HG03066 (cell line): ENCODE measurements around the gene ASGR2.
"Not testable (repeated sequence)": the region's sequence is repeated elsewhere in the genome, so short reads cannot be mapped to it uniquely, and the experiment has no call there.

Source experiments
- ATAC-seq: cut with Tn5 transposase; IDR thresholded peaks from one replicate; pipeline ENCODE4 v1.9.1; 2021; ENCODE audit warnings: low read depth; ENCODE audit not compliant: unreplicated experiment

The ASGR2 gene

DNA sequence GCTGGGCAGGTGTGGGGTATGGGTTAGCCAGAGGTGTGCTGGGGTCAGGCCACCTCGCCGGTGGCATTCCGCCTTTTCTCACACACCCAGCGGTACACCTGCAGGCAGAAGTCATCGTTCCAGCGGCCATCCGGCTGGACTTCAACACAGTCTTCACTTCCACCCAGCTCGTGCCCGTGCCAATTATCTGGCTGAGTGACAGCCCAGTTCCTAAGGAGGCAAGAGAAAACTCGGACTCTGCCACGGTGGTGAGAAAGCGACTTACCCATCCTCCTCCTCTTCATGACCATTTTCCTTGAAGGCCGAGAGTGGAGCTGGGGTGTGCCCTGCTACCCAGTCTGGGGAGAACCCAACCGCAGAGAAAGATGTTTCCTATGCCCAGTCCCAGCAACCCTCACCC, 13.1 kb downstream of the ASGR2 start:
- ATAC-seq = no peak

DNA sequence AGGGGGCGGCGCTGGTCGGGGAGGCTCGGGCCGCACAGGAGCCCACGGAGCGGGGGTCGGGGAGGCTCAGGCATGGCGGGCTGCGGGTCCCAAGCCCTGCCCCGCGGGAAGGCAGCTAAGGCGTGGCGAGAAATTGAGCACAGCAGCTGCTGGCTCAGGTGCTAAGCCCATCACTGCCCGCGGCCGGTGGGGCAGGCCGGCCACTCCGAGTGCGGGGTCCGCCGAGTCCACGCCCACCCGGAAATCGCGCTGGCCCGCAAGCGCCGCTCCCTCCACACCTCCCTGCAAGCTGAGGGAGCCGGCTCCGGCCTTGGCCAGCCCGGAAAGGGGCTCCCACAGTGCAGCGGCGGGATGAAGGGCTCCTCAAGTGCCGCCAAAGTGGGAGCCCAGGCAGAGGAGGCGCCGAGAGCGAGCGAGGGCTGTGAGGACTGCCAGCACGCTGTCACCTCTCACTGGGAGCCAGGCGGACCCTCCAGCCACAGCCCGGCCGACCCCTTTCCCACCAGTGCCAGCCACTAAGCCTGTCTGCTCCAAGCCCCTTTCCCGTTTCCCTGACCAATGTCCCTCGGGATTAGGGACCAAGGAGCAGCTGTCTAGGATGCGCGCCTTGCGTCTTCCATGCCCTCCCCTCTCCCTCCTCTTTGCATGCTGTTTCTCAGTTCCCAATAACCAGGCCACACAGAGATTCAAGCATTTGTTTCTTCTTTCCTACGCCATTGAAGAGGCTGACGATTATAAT, 13.8 kb downstream of the ASGR2 start:
- not testable (repeated sequence) for ATAC-seq

DNA sequence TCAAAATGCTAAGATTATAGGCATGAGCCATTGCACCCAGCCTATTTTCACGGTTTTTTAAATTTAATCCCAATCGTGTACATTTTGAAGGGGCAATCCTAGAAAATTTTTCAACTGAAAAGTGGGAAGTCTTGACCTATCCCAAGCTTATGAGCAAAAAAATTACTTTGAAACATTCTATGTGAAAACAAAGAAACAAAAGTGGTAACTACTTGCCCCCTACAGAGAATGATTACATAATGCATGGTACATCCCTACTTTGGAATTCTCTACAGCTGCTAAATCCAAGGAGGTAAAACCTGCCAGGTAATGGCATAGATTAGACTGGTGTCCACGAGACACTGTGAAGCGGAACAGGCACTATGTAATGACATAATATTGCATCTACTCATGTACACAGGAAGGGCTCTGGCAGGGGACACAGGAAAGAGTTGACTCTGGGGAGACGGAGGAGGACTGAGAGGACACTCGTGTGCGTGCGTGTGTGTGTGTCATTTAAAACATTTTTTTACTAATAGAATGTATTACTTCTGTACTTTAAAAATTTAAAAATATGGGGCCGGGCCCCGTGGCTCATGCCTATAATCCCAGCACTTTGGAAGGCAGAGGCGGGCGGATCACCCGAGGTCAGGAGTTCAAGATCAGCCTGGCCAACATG, 15.7 kb downstream of the ASGR2 start:
- no peak for ATAC-seq

DNA sequence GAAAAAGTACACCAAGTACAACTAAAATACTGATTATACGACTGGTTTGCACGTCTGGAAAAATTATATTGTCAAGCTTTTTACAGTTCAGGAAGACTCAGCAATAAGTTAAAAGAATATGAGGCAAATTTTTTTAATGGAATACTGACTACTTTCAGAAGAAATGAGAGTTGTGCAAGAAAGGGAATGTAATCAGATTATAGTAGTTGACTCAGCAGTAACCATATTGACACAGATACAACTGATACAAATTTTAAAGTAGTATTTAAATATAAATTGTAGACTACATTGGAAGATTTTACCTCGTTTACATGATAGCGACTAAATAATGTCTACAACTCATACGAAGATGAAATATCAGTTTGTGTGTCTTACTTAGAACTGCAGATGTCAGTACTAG, 16.7 kb downstream of the ASGR2 start:
- ATAC-seq = no peak

DNA sequence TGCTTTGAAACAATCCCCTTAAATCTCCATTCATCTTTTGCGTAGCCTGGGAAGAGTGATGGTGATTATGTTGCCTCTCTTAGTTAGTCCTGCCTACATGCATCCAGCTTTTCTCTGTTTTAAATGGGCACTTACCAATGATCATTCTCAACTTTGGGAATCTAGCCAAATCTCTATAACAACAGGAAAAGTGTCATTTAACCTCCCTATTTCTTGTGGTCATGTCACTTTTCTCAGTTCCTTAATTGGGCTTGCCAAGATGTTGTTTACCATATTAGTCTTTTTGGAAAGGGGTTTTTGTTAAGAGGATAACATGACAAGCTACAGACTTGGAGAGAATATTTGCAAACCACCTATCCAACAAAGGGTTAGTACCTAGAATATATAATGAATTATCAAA, 19.0 kb downstream of the ASGR2 start:
- ATAC-seq = no peak

DNA sequence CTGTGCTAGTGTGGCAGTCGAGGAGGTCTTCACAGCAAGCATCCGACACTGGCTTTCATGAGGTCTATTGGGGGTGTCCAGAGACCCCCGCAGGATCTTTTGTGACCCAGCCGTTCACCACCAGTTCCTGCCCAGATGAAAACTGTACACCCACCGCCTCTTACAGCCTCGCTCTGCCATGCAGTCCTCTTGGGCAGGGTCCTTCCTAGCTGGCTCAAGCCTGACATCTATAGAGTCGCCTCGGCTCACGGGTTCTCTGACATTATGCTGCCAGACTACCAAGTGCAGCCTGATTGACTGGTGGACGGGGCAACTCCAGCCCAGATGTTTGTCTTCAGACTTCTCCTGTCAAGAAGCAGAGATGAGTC, 20.0 kb downstream of the ASGR2 start:
- no peak for ATAC-seq

DNA sequence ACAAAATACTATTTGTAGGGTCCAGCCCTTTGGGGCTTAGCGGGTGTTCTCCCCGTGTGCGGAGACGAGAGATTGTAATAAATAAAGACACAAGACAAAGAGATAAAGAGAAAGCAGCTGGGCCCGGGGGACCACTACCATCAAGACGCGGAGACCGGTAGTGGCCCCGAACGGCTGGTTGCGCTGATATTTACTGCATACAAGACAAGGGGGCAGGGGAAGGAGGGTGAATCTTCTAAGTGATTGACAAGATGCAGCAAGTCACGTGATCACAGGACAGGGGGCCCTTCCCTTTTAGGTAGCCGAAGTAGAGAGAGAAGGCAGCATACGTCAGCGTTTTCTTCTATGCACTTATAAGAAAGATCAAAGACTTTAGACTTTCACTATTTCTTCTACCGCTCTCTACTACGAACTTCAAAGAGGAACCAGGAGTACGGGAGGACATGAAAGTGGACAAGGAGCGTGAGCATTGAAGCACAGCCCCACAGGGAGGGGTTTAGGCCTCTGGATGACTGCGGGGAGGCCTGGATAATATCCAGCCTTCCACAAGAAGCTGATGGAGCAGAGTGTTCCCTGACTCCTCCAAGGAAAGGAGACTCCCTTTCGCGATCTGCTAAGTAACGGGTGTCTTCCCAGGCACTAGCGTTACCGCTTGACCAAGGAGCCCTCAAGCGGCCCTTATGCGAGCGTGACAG, 23.2 kb downstream of the ASGR2 start:
- ATAC-seq = not testable (repeated sequence)

DNA sequence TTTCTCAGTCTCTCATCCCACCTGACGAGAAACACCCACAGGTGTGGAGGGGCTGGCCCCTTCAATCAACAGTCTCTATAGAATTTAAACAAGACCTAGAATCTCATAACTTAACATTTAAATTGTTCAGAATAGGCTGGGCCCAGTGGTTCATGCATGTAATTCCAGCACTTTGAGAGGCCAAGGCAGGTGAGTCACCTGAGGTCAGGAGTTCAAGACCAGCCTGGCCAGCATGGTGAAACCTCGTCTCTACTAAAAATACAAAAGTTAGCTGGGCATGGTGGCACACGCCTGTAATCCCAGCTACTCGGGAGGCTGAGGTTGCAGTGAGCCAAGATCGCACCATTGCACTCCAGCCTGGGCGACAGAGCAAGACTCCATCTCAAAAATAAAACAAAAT, 25.1 kb downstream of the ASGR2 start:
- ATAC-seq = not testable (repeated sequence)

DNA sequence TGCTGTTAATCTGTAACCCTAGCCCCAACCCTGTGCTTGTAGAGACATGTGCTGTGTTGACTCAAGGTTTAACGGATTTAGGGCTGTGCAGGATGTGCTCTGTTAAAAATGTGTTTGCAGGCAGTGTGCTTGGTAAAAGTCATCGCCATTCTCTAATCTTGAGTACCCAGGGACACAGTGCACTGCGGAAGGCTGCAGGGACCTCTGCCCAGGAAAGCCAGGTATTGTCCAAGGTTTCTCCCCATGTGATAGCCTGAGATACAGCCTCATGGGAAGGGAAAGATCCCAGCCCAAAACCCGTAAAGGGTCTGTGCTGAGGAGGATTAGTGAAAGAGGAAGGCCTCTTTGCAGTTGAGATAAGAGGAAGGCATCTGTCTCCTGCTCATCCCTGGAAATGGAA, 26.2 kb downstream of the ASGR2 start:
- not testable (repeated sequence) for ATAC-seq

DNA sequence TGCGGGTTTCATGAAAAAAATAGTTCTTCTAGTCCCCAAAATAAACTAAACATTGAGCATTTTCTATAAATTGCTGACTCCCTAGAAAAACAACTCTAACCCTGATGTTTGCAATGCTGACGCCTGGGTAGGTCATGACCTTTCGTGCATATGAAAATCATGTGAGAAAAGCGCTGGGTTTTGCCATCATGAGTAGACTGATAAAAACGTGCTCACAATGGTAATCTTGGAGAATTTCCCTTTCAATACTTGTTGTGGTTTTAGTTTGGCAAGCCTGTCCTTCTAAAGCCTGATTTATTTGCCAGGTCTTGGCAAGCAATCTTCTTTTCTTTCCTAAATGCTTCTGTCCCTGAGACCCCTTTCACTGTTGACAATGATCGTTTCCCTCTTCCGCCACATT, 30.5 kb downstream of the ASGR2 start:
- no peak for ATAC-seq

DNA sequence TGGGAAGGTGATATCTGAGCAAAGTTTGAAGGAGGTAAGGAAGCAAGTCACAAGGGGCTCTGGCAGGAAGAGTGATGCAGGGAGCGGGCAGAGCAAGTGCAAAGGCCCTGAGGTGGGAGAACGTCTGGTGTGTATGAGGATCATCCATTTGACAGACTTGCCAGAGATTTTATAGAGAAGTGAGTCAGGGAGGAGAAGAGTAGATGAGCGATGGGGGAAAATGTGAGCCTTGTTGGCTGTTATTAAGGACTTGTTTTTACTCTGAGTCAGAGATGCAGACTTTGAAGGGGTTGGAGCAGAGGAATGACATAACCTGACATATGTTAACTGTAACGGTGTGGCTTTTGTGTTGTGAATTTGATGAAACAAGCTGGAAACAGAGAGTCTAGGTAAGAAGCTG, 31.0 kb downstream of the ASGR2 start:
- no peak for ATAC-seq

DNA sequence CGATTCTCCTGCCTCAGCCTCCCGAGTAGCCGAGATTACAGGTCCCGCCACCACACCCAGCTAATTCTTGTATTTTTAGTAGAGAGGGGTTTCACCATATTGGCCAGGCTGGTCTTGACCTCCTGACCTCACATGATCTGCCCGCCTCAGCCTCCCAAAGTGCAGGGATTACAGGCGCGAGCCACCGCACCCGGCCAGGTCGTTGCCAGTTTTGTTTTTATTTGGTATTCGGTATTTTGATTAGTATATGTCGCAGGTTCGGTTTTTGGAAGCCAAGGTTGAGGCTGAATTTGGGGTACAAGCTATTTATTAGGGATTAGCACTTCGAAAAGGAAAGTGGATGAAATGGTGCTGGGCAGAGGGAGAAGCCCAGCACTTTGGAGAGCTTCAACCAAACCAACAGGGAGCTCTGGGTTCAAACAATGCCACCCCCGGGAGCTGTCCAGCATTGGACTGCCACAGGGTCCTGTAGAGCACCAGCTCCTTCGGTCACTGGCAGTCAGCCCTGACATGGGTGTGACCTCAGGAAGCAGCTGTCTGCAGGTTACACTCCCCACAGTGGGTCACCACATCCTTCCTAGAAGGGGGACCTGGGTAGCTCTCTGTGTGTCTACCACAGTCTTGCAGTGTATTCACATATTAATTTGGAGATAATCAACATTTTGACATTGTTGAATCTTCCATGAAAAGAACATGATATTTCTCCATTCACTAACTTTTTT, 33.1 kb downstream of the ASGR2 start:
- ATAC-seq = no peak

DNA sequence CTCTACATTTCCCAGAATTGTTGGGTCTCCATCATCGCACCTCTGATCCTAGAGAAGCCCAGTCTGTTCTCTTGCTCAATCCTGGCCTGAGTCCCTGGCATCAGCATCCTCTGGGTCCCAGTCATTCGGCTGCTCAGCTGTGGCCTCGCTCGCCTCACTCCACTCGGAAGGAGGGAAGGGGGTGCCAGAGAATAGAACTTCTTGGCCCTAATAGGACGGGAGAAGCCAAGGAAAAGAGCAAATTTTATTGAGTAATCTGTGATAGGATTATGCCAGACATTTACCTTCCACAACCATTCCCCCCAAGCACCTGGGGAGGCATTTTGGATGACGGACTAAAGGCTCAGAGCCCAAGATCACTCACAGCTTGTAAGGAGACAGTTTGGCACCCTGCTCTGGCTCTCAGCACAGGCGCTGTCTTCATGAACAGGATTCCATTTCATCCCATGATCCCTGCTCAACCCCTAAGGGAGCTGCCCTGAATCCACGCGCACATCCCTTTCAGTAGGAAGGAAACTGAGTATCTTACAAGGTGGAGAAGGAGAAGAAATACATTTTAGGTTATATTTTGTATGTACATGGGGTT, 34.1 kb downstream of the ASGR2 start:
- ATAC-seq = no peak

DNA sequence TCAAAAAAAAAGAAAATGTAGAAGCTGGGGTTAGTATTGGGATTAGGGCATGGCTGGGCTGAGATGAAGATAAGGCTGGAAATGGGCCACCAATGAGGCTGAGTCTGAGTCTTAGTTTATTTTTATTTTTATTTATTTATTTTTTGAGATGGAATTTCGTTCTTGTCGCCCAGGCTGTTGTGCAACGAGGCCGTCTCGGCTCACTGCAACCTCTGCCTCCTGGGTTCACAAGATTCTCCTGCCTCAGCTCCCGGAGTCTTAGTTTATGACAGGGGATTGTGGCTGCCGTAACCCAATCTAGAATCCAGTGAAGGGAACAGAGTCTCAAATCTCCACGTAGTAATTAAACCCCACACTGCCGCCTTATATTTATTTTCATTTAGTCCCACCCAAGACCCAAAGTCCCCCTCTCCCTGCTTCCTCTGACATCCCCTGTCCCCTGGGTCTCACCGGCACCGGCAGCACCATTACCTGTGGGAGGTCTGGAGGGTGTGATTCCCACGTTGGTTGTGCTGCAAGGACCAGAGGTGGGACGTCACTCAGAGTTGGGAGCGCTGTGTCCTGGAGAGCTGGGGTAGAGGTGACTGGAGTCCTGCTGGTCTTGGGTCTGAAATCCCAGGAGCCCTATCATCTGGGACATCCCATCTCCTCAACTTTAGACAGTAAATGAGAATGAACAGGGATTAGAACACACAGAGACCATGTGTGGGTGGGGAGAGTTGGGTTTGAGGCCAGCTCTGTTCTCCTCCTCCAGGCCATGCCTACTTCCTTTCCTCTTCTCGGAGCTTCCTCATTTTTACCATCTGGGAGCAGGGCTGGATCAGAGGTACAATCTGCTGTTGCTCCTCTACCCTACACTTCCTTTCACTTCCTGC, 34.8 kb downstream of the ASGR2 start, which contains the start of gene CLEC10A:
Gene CLEC10A, minus strand, starts transcription at position 671 of the 875 bp plus-strand sequence. CDS start 1,439 bp downstream, outside the sequence.
- no peak for ATAC-seq

DNA sequence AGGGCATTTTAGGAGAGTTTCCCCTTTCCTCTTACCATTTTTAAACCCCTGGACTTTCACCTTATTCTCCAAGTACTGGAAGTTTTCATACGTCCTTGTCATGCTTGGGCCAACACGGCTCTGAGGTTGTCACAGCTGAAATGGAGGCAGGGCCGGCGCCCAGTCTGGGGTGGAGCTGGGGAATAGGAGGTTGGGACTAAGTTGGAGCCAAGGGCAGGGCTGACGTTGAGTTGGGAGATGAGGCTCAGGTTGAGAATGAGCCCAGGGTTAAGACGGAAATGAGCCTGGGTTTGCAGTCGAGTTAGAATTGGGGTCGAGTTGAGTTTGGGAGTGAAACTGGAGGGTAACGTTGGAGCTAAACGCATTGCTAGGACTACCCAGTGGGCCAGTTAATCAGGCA, 35.9 kb downstream of the ASGR2 start:
- no peak for ATAC-seq

DNA sequence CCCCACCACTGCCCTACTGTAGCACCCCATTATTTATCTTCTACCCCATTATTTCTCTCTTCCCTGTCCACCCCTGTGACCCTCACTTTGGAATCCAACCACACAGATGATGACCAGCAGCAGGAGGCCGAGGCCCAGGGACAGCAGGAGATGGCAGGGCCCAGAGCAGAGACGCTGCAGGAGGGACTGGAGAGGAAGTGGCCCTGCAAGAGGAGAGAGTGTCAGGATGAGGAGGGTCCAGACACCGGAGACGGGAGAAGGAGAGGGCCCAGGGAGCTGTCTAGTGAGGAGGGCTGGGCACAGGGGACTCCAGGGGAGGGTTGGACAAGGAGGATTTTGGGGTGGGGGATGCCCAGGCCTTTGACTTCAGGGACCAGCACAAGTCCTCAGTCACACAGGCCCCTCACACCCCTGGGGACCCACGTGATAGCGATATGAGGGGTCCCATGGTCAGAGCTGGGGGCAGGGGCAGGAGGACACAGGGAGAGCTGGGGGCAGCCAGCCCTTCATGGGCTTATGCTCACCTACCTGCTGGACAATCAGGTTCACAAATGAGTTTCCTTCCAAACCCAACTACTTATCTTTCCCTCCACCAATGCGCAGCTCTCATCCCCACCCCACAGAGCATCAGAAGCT, 36.6 kb downstream of the ASGR2 start:
- ATAC-seq = no peak

DNA sequence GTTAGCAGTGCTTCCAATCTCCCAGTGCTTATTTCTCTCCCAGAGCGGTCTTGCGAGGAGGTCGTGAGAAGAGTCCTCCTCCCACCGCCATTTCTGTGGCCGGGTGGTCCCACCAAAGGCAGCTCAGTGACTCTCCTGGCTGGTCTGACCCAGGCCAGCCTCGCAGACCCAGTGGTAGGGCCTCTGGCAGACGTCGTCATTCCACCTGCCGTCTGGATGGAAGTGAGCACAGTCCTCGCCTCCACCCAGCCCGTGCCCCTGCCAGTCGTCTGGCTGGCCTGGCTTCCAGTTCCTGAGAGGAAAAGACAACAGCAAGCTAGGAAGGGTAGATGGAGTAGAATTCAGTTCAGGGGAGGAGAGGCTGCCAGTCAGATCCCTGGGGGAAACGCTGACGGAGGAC, 39.7 kb downstream of the ASGR2 start:
- ATAC-seq = no peak

DNA sequence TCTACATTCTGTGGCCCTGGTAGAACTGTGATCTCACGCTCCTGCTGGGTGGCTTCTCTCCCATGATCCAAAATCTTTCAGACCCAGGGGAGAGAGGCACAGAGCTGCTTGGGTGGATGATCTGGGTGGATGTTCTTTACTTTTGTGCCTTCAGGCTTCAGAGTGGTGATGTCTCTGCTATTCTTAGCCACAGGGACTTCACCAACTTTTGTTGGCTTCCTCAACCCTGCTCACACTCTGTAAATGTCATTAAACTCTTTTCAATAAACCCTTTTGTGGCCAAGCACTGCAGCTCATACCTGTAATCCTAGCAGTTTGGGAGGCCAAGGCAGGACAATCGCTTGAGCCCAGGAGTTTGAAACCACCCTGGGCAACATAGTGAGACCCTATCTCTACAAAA, 42.2 kb downstream of the ASGR2 start:
- no peak for ATAC-seq

DNA sequence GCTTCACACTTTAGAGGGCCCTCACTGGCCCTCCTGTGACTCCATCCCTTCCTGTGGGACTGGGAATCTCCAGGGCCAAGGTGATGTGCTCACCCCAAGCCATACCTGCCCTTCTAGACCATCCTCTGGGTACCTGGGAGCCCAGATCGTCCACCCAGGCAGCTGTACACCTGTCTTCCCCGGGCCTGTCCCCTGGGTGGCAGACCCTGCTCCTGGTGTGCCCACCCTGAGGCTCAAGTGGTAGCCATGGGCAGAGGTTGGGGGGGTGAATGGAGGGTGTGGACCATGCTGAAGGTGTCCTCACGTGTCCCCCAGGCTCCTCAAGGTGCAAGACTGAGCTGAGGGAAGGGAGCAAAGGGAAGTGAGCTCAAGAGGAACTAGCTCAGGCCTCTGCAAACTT, 43.9 kb downstream of the ASGR2 start:
- ATAC-seq = no peak
